PC-3 (cell line): Measurements from ENCODE around the gene NR2C2AP.

Source experiments
- CTCF ChIP-seq: fragments of 300-600 bp; sonication (generic); conservative IDR thresholded peaks from 2 replicates; pipeline ENCODE4 v1.5.1; 2017; ENCODE audit warnings: antibody characterized with exemption, low read depth, mild to moderate bottlenecking, low read length
- EZH2 ChIP-seq: fragments of 300-600 bp; sonication (generic); IDR thresholded peaks from one replicate; pipeline ENCODE4 v1.6.1; 2017; ENCODE audit warnings: antibody characterized with exemption, mild to moderate bottlenecking, low read length; ENCODE audit not compliant: unreplicated experiment

GRCh38 chr19:19167612-19168011 is 35.6 kb downstream of the NR2C2AP start:
- TF ChIP-seq EZH2 (no peak), CTCF (no peak)
